ENCODE results near the gene CELF5.
A peak's percentile ranks its signal among the peaks of the same experiment; 100 is the strongest.

The CELF5 gene

DNA sequence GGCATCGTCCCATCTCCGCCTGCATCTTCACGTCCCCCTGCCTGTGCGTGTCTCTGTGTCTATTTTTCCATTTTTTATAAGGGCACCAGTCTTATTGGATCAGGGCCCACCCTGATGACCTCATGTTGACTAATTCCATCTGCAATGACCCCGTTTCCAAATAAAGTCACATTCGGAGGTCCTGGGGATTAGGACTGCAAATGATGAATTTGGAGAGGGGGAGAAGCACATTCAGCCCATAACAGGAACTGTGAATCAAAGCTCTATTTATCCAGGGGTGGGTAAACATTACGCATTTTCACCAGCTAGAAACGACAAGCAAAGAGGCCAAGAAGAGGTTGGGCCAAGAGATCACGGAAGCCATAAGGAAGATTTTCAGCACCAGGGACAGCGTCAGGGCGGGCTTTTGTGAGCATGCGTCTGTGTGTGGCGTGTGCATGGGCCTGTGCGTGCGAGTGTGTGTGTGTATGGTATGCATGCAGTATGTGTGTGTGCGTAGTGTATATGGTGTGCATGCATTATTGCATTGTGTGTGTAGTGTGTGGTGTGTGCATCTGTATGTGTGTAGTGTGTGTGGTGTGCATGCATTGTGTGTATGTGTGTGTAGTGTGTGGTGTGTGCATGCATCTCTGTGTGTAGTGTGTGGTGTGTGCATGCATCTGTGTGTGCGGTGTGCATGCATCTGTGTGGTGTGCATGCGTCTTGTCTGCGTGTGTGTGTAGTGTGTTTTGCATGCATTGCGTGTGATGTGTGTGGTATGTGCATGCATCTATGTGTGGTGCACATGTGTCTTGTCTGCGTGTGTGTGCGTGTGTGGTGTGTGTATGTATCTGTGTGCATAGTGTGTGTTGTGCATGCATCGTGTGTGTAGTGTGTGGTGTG, 19.6 kb downstream of the CELF5 start:
- H3K4me3 ChIP-seq (ENCODE audit: low read depth, low read length): no peak overlapping the region
- TF ChIP-seq, protein P1, sequence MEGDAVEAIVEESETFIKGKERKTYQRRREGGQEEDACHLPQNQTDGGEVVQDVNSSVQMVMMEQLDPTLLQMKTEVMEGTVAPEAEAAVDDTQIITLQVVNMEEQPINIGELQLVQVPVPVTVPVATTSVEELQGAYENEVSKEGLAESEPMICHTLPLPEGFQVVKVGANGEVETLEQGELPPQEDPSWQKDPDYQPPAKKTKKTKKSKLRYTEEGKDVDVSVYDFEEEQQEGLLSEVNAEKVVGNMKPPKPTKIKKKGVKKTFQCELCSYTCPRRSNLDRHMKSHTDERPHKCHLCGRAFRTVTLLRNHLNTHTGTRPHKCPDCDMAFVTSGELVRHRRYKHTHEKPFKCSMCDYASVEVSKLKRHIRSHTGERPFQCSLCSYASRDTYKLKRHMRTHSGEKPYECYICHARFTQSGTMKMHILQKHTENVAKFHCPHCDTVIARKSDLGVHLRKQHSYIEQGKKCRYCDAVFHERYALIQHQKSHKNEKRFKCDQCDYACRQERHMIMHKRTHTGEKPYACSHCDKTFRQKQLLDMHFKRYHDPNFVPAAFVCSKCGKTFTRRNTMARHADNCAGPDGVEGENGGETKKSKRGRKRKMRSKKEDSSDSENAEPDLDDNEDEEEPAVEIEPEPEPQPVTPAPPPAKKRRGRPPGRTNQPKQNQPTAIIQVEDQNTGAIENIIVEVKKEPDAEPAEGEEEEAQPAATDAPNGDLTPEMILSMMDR (IDR thresholded peaks at IDR 0.05; ENCODE audit: low read depth, low read length): no peak

- no peak overlapping the region for H3K4me3 ChIP-seq (ENCODE audit: low read depth, low read length)
- TF ChIP-seq, protein P1 (IDR thresholded peaks at IDR 0.05; ENCODE audit: low read depth, low read length): no peak
These were observed 20.6 kb downstream of the CELF5 start for GRCh38 chr19:3245050-3245449.

GRCh38 chr19:3248728-3249326, 24.4 kb downstream of the CELF5 start:
- H3K4me3 ChIP-seq (ENCODE audit: low read depth, low read length): no peak overlapping the region

GRCh38 chr19:3249408-3249807, 24.9 kb downstream of the CELF5 start:
- H3K4me3 ChIP-seq (ENCODE audit: low read depth, low read length): no peak overlapping the region
- TF ChIP-seq, protein P1 (IDR thresholded peaks at IDR 0.05; ENCODE audit: low read depth, low read length): no peak

More at GRCh38 chr19:3248728-3249326, 24.4 kb downstream of the CELF5 start:
- TF ChIP-seq, protein P1 (IDR thresholded peaks at IDR 0.05; ENCODE audit: low read depth, low read length): no peak

GRCh38 chr19:3250675-3251074, 26.2 kb downstream of the CELF5 start:
- TF ChIP-seq, protein P1 (IDR thresholded peaks at IDR 0.05; ENCODE audit: low read depth, low read length): peak; percentile 38; the same call in 1 of the 2 replicates

GRCh38 chr19:3251229-3251628, 26.8 kb downstream of the CELF5 start:
- H3K4me3 ChIP-seq (ENCODE audit: low read depth, low read length): no peak overlapping the region
- TF ChIP-seq, protein P1 (IDR thresholded peaks at IDR 0.05; ENCODE audit: low read depth, low read length): no peak

More at GRCh38 chr19:3250675-3251074, 26.2 kb downstream of the CELF5 start:
- H3K4me3 ChIP-seq (ENCODE audit: low read depth, low read length): no peak overlapping the region

GRCh38 chr19:3252650-3253049, 28.2 kb downstream of the CELF5 start:
- no peak overlapping the region for H3K4me3 ChIP-seq (ENCODE audit: low read depth, low read length)
- TF ChIP-seq, protein P1 (IDR thresholded peaks at IDR 0.05; ENCODE audit: low read depth, low read length): no peak

Data from WI38 (cell line).